GM04504 (cell line): ENCODE data around the gene ATP8B1.
"Not testable (repeated sequence)": the region's sequence is repeated elsewhere in the genome, so short reads cannot be mapped to it uniquely, and the experiment has no call there.

Source experiments
- DNase-seq: peaks from one replicate; pipeline ENCODE4 v3.0.0-alpha.2; 2012; ENCODE audit warnings: low read depth

The ATP8B1 gene

DNA sequence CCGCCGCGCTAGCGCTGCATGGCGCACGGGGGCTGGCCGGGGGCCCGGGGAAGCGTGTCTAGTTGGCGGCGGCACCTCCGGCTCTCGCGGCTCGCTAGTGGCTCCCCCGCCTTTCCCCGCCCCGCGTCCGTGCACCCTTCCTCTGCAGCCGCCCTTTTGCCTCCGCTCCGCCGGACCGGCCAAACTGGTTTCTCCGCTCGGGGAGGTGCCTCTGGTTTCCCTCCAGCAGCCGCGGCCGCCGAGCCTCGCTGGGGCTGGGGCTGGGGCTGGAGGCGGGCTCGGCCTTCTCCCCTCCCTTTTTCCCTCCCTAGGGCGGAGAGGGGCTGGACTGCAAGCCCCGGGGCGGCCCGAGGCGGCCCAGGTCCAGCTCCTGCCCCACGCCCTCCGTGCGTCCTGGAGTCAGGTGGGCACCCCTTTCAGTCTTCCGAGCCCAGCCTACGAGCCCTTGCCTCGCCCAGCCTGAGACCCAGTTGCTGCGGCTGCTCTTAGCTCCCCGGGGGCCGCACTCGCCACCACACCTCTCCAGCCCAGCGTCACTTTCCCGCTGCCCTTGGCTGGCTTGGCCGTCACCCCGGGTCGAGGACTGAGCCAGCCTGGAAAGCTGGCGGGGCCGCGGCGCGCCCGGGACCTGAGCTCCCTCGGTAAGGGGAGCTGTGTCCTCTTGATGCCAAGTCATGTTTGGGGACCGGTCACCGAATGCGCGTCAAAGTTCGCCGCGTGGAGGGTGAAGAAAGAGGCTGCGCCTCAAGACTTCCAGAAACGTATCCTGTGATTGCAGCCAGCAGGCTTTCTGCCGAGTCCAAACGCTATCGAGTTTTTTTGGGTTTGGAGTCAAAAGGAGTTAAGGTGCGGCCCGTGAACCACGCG lies at the start of gene ATP8B1:
Gene ATP8B1, minus strand, starts transcription at position 213 of the 867 bp plus-strand sequence. CDS start 71,508 bp downstream, outside the sequence.
- DNase-seq = peak; percentile 60

DNA sequence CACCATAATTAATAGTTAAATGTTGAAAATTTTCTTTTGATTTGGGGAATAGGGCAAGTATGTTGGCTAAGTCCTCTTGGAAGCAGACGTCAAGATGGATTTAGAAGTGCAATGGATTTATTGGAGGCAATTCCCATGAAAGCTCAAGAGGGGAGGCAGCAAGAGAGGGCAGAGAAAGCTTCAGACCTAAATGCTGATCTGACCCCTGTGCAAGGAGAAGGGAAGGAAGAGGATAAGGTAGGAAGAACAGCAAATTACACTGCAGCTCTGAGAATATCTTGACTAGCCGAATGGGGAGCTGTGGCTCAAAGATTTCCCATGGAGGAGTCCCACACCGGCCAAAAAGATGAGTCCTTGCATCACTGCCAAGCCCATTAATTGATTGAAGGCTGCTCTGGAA lies 46.9 kb upstream of the ATP8B1 start:
- no peak for DNase-seq

DNA sequence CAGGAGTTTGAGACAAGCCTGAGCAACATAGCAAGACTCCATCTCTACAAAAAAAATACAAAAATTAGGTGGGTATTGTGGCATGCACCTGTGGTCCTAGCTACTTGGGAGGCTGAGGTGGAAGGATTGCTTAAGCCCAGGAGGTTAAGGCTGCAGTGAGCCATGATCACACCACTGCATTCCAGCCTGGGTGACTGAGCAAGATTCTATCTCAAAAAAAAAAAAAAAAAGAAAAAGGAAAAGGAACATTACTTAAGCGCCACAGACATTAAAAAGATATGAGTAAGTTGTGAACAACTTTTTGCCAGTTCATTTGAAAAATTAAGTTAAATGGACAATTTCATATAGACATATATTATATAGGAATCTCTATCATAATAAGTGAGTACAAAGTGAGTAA lies 45.3 kb upstream of the ATP8B1 start:
- DNase-seq = not testable (repeated sequence)

DNA sequence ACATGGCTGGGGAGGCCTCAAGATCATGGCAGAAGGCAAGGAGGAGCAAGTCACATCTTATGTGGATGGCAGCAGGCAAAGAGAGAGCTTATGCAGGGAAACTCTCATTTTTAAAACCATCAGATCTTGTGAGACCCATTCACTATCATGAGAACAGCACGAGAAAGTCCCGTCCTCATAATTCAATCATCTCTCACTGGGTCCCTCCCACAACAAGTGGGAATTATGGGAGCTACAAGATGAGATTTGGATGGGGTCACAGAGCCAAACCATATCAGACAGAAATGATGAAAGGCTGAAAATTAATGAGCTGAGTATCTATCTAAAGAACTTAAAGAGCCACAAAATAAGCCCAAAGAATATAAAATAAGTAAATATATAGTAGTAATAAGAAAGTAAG lies 44.3 kb upstream of the ATP8B1 start:
- DNase-seq = not testable (repeated sequence)

DNA sequence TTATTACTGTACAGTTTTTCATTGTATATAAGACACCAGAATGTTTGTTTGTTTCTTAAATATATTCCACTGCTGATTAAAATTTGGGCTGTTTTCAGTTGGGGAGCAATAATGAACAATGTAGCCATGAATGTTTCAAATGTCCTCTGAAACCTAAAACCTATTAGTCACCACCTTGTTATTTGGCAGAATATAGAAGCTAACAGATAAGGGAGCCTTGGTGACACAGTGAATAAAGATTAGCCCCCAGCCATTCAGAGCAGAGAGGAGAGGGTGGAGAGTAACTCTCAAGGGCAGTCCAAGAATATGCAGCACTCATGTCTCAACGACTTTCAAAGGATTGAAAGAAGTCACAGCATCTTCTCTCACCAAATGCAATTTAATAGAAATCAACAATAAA lies 43.1 kb upstream of the ATP8B1 start:
- DNase-seq = no peak

DNA sequence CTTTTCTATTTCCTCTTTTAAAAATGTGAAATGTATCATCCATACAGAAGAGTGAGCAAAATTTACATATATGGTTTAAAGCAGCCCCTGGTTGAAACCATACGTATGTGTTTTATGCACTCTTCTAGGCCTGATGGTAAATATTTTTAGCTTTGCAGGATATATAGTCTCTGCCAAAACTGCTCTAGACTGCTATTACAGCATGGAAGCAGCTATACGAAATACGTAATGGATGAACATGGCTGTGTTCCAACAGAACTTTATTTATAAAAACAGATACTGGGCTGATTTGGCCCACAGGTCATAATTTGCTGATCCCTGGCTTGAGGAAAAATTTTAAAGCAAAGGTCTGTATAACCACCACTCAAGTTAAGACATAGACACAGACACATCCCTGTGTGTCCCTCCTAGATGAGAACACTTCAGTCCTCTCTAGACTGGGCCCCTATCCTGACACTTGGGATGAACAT lies 42.5 kb upstream of the ATP8B1 start:
- DNase-seq = no peak

DNA sequence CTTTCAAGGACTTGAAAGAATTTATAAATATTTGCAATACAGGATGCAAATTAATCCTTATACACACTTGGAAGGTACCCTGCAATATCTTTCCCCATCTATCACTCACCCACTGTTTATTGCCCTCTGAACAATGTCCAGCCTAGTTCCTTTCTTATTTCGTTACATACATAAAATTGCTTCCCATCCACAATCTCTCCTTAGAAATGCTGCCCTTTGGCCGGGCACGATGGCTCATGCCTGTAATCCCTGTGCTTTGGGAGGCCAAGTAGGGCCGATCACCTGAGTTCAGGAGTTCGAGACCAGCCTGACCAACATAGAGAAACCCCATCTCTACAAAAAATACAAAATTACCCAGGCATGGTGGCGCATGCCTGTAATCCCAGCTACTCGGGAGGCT lies 41.2 kb upstream of the ATP8B1 start:
- no peak for DNase-seq

DNA sequence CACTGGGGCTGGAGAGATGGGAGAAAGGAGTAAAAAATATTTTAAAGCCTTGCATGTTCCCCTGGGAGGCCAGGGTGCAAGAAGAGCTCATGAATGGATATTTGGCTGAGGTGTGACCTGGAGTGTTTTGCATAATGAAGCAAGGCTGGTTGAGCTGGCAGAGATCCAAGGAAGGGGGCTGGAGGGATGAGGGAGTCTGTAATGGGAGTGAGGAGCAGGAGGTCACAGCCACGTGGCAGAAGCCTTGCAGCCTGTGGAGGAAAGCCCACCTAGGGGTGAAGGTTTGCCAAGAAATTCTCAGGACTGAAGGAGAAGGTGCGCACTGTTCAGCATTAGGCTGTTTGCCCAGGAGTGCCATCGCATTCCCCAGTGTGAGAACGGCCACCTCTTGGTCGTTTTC lies 40.3 kb upstream of the ATP8B1 start:
- no peak for DNase-seq

DNA sequence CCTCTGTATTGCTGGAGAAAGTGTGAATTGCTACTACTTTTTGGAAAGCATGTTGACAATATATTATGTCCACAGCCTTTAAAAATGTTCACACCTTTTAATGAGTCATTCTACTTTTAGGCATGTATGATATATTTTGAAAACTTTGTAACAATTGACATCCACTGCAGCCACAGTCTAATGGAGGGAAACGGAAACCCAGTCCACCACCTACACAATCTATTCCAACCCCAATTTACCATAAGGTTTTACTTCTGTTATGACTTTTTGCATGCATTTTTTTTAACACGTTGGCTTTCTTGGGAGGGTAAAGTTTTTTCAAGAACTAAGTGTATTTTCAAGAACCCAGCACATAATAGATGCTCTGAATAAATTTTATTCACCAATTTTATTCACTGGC lies 38.5 kb upstream of the ATP8B1 start:
- no peak for DNase-seq

DNA sequence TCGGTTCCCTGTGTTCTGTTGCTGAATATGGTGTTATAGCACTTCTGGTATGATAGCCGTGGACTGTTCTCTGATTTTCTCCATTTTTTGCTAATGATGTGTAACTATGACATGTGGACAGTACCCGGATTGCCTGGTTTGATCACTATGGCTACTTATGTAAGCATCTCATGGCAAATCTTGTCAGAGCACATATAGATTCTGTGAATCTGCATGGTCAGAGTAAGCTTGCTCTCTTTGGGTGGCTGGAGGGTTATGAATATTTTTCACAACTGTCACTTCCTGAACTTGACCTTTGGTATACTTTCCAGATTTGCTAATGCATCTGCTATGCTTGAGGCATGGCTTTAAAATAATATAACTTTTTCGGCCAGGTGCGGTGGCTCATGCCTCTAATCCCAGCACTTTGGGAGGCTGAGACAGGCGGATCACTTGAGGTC lies 36.8 kb upstream of the ATP8B1 start:
- peak; percentile 42 for DNase-seq

DNA sequence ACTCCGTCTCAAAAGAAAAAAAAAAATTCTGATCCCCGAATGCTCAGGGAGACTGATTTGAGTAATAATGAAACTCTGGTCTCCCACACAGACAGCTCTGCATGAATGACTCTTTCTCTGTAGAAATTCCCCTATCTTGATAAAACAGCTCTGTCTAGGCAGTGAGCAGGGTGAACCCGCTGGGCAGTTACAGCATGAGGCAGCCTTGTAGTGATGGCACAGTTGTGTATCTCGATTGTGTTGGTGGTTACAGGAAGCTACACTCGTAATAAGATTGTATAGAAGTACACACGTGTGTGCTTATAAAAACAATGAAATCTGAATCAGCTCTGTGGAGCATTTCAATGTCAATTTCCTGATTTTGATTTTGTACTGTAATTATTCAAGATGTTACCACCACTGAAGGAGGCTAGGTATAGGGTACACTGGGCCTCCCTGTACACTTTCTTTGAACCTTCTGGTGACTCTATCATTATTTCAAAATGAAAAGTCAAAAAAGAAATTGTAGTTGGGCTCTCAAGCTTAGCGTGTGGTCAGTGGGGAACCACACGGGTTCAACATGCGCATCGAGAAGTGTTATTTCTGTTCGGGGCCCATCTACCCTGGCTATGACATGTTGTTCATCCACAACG lies 34.9 kb upstream of the ATP8B1 start:
- DNase-seq = no peak

DNA sequence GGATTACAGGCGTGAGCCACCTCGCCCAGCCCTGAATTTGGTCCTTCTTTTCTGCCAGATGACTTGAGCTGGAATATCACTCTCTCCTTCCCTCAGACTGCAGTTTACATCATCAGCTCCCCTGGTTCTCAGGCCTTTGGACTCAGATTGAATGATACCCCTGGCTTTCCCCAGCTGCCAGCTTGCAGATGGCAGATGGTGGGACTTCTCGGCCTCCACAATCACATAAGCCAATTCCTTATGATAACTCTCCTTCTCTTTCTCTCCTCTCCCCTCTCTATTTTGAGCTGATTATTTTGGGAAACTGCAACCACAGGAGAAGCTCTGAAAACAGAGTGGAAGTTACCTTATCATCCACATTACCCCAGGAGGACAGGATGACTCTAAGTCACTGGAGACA lies 33.4 kb upstream of the ATP8B1 start:
- DNase-seq = no peak

DNA sequence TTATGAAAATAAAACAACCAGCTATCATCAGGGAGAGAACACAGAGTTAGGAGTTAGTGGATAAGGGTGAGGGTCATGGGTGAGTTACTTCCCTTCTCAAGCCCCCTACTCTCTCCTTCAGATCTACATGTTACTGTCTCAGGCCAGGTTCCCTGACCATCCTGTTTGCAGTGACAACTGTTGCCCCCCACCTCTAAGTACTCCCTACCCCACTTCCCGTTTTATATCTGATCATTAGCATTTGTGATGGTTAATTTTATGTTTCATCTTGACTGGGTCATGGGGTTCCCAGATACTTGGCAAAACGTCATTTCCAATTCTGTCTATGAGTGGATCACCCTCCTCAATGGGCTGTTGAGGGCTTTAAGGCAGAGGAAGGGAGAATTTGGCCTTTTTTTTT lies 32.8 kb upstream of the ATP8B1 start:
- DNase-seq = no peak

DNA sequence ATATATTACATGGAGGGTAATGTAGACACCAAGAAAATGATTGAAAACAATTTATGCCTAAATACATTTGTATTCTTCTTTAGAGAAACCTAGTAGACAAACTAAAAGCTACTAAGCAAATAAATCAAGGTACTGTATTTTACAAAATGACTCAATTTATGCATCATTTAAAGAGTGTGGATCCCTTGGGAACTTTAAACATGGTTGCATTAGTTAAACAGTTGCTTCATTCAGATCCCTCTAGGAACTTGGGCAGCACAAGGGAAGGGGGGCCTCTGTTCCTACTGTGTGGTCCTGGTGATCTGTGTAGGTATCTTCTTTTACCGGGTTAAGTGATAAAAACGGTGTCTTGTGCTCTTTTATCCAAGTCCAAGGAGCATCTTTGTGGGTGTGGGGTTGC lies 31.5 kb upstream of the ATP8B1 start:
- no peak for DNase-seq

DNA sequence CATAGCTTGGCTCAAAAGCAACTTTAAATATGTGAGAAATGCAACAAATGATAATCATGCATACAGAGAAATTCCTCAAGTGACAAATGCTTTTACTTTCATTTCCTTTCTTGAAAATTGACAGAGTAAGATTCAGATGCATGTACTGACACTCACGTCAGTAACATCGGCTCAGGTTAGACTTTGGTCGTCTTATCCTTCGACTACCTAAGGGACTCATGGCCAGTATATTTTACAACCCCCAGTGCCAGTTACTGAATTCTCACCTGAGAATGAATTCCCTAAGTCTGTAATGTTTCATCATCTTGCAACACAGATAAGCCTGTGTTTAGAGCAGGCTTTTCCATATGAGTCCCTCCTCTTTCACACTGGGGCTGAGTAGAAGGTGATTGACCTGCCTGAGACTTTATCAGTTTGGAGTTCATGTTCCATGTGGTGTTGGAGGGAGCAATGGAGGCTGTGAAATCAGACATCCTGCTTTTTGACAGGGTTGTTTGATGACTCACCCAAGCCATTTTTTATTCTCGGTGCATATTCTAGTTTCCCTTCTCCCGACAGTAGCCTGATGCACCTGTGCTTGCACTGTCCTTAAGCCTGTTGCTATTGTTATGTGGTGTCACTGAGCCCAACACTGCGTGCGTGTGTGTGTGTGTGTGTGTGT lies 30.5 kb upstream of the ATP8B1 start:
- DNase-seq = no peak

DNA sequence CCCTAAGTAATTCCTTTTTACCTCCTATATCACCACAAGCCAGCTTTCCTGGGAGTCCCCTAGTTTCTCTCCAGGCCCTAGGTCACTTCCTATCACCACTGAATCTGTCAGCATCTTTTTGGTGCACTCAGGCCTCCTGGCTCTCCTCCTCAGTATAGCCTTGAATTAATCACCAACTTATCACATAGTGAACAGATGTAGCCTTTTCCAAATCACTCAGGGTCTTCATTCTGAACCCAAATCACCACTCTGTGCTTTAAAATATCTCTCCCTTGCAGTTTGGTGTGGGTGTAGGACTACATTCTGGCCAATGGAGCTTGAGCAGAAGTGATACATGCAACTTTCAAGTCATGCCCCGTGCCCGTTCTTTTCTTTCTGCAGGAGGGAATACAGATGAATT lies 29.6 kb upstream of the ATP8B1 start:
- DNase-seq = no peak

DNA sequence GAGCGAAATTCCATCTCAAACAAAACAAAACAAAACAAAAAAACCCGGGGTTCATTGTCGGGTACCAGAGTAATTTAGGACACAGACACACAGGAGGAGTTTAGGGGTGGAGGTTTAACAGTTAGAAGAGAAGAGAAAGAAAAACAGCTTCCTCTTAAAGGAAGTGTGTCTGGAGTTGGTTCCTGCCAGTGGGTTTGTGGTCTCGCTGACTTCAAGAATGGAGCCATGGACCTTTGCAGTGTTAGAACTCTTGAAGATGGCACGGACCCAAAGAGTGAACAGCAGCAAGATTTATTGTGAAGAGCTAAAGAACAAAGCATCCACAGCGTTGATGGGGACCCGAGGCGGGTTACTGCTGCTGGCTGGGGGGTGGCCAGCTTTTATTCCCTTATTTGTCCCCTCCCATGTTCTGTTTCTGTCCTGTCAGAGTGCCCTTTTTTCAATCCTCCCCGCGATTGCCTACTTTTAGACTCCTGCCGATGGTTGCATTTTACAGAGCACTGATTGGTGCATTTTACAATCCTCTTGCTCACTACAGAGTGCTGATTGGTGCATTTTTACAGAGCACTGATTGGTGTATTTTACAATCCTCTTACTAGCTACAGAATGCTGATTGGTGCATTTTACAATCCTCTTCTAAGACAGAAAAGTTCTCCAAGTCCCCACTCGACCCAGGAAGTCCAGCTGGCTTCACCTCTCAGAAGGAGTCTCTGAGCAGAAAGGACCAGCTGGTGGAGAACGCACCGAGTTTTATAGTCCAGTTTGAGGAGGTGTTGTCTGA lies 28.7 kb upstream of the ATP8B1 start:
- no peak for DNase-seq

DNA sequence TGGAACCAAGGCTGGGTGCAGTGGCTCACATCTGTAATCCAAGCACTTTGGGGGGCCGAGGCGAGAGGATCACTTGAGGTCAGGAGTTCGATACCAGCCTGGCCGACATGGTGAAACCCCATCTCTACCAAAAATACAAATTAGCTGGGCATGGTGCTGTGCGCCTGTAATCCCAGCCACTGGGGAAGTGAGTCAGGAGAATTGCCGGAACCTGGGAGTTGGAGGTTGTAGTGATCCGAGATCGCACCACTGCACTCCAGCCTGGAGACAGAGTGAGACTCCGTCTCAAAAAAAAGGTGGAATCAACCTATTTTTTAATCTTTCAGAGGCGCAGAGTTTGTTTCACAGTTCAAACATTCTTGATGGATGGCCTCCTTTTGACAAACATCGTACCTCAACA lies 24.5 kb upstream of the ATP8B1 start:
- DNase-seq = no peak

DNA sequence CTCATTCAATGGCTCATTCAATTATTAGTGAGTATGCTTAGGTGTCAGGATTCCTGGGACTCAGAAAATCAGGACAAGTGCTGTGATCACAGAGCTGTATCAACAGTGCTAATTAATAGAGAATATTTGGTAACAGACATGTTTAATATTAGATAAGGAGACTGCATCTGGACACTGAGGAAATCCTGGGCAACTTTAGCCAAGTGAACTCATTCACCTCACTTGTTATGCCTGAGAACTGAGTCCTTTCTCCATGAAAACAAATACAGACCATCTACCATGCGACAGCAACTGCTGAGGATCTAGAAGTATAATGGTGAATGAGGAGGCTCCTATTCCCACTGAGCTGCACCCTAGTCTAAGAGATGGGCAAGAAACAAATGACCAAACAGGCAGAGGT lies 23.1 kb upstream of the ATP8B1 start:
- DNase-seq = no peak

DNA sequence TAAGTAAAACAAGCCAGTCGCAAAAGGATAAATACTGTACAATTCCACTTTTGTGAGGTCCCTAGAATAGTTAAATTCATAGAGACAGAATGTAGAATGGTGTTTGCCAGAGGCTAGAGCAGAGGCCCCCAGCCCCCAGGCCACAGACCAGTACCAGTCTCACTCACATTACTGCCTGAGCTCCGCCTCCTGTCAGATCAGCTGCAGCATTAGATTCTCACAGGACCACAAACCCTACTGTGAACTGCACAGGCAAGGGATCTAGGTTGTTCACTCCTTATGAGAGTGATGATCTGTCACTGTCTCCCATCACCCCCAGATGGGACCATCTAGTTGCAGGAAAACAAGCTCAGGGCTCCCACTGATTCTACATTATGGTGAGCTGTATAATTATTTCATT lies 17.5 kb upstream of the ATP8B1 start:
- not testable (repeated sequence) for DNase-seq

DNA sequence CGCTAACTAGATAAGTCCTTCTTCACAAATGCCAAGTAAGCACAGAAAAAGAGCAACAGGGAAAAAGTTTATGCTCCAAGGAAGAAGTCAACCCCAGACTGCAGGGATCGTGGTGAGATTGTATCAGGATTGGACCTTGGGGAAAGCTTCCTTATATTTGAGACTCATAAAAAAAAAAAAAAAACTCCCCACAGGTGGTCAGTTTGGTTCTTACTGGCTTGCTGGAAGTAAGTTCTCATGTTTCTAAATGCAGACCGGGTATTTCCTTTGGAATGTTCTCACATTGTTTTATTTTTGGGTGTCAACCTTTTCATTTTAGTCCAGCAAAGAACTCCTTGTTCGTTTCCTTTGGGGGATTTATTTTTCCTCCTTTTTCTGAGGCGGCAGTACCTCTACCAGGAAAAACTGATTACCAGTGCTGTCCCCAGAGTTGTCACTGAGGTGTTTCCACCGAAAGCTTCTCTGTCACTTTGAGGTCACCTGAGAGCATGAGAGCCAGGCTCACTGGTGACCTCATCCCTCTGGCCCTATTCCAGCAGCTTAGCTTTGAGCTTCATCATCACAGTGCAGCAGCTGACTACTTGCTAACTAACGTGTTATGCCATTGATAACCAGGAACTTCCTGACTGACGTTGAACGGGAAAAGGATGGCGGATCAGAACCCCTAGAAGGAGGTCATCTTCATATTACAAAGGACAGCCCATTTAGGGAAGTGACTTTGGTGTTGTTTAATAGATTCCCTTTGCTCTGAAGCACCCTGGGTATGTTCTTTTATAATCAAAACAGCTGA lies 16.8 kb upstream of the ATP8B1 start:
- peak; percentile 61 for DNase-seq
